Fibroblast of villous mesenchyme (primary cell): ENCODE results near the gene CYB5A. TPM values are rescaled to one million over a fixed set of nuclear protein-coding genes. Genes with fewer than 3 reads are reported as not detected.

Experiments
- DNase-seq: peaks from one replicate; pipeline ENCODE4 v3.0.0-alpha.2; 2010; ENCODE audit warnings: low read depth
- H3K4me3 ChIP-seq: 2 replicates; pipeline ENCODE4 v1.5.1; 2011; ENCODE audit warnings: low read depth, mild to moderate bottlenecking, low read length
- CTCF ChIP-seq: IDR thresholded peaks from 2 replicates; pipeline ENCODE4 v1.5.1; 2012; ENCODE audit warnings: low read depth, mild to moderate bottlenecking, low read length; ENCODE audit not compliant: insufficient read depth
- total RNA-seq: library from RNA; depleted of rRNA; stranded (reverse); fragments of >200 nt; gene quantifications from 2 replicates; pipeline ENCODE4 v1.2.3, GENCODE V29; 2012

The CYB5A gene
- total RNA-seq, 1 donor, result 114 TPM

GRCh38 chr18:74221081-74221480 is 70.7 kb downstream of the CYB5A start:
- no peak for TF ChIP-seq CTCF
- no peak for DNase-seq
- no peak overlapping the region for H3K4me3 ChIP-seq

- no peak overlapping the region for H3K4me3 ChIP-seq
- TF ChIP-seq CTCF, result no peak
- DNase-seq, result no peak
Measured at GRCh38 chr18:74219056-74219455, 72.7 kb downstream of the CYB5A start.

GRCh38 chr18:74217476-74218143 is 74.2 kb downstream of the CYB5A start:
- DNase-seq, result no peak
- no peak overlapping the region for H3K4me3 ChIP-seq
- no peak for TF ChIP-seq CTCF

GRCh38 chr18:74216661-74217110 is 75.1 kb downstream of the CYB5A start:
- H3K4me3 ChIP-seq, result no peak overlapping the region
- DNase-seq, result no peak
- no peak for TF ChIP-seq CTCF

- H3K4me3 ChIP-seq, result no peak overlapping the region
- TF ChIP-seq CTCF, result no peak
- no peak for DNase-seq
Measured at GRCh38 chr18:74215863-74216262, 75.9 kb downstream of the CYB5A start.

GRCh38 chr18:74213429-74213828 is 78.3 kb downstream of the CYB5A start:
- DNase-seq, result no peak
- H3K4me3 ChIP-seq, result no peak overlapping the region
- no peak for TF ChIP-seq CTCF

- no peak for DNase-seq
- no peak overlapping the region for H3K4me3 ChIP-seq
- TF ChIP-seq CTCF, result no peak
Measured at GRCh38 chr18:74204526-74205152, 87.1 kb downstream of the CYB5A start.
